Lower lobe of right lung (tissue), 2 donors: ENCODE results near the gene PGBD5. TPM values are rescaled to one million over a fixed set of nuclear protein-coding genes. Genes with fewer than 3 reads are reported as not detected.

Experiments used
- ATAC-seq, 2 donors: fragments of 200-7000 bp; cut with Tn5 transposase; one replicate each; pipeline ENCODE4 v1.9.1; 2020 to 2022; ENCODE audit warnings: mild to moderate bottlenecking in 2 of 2, moderate library complexity in 2 of 2
- DNase-seq: peaks from one replicate; pipeline ENCODE4 v3.0.0-alpha.2; 2020
- H3K27ac ChIP-seq: fragments of 200-600 bp; one replicate; pipeline ENCODE4 v1.8.0; 2022
- H3K27me3 ChIP-seq: fragments of 200-600 bp; one replicate; pipeline ENCODE4 v1.8.0; 2022; ENCODE audit warnings: low read depth
- H3K36me3 ChIP-seq: fragments of 200-600 bp; one replicate; pipeline ENCODE4 v1.8.0; 2022; ENCODE audit warnings: mild to moderate bottlenecking
- H3K4me1 ChIP-seq: fragments of 200-600 bp; one replicate; pipeline ENCODE4 v1.8.0; 2022
- H3K4me3 ChIP-seq: fragments of 200-600 bp; one replicate; pipeline ENCODE4 v1.8.0; 2022; ENCODE audit warnings: mild to moderate bottlenecking
- H3K9me3 ChIP-seq: fragments of 200-600 bp; one replicate; pipeline ENCODE4 v1.8.0; 2022
- CTCF ChIP-seq: fragments of 200-600 bp; IDR thresholded peaks from one replicate; pipeline ENCODE4 v1.8.0; 2022; ENCODE audit warnings: antibody characterized with exemption, mild to moderate bottlenecking
- intact Hi-C: fragments of 100-400 bp; cut with DNase I; formaldehyde crosslinking; loops from one replicate; pipeline ENCODE4 v1.11.0; 2022
- total RNA-seq: library from RNA; stranded (reverse); fragmentation: NEBNext Ultra II Directional; extraction: Animal tissue kit (Norgen Biotek cat#: 25700); gene quantifications from one replicate; pipeline ENCODE4 v1.2.1, GENCODE V29; 2021
- donor health status: DM: no; HTN: yes; CAD: no; lungs with severe emphysema.

The PGBD5 gene
- total RNA-seq, 1 donor from 2014 or later, result 2.3 TPM

- Histone ChIP-seq H3K27ac (no peak overlapping the region), H3K4me1 (peaks cover 12% of the 10 kb centered on the region), H3K9me3 (no peaks in the 10 kb centered on the region), H3K27me3 (peaks cover 39% of the 10 kb centered on the region), H3K36me3 (no peaks in the 10 kb centered on the region), H3K4me3 (no peak overlapping the region)
- ATAC-seq (no peak), DNase-seq (no peak)
- intact Hi-C loops, result no loop called here
- no peak for TF ChIP-seq CTCF
Measured at GRCh38 chr1:230429067-230429735, 3.1 kb upstream of the PGBD5 start.

- Histone ChIP-seq H3K4me3 (no peak overlapping the region), H3K4me1 (peaks cover 12% of the 10 kb centered on the region), H3K27ac (no peak overlapping the region), H3K9me3 (no peaks in the 10 kb centered on the region), H3K27me3 (peaks cover 52% of the 10 kb centered on the region), H3K36me3 (no peaks in the 10 kb centered on the region)
- intact Hi-C loops, result no loop called here
- TF ChIP-seq CTCF, result no peak
- ATAC-seq, result no peak
- no peak for DNase-seq
Measured at GRCh38 chr1:230427981-230428380, 1.8 kb upstream of the PGBD5 start.

GRCh38 chr1:230427094-230427876 lies 1.2 kb upstream of the PGBD5 start:
- no peaks in the 10 kb centered on the region for H3K9me3 ChIP-seq
- no peak overlapping the region for H3K27ac ChIP-seq
- no peaks in the 10 kb centered on the region for H3K36me3 ChIP-seq
- intact Hi-C loops, result no loop called here
- no peak overlapping the region for H3K4me3 ChIP-seq
- H3K27me3 ChIP-seq, result peaks cover 49% of the 10 kb centered on the region
- peaks cover 12% of the 10 kb centered on the region for H3K4me1 ChIP-seq
- DNase-seq (no peak), ATAC-seq (no peak)
- TF ChIP-seq CTCF, result no peak

GRCh38 chr1:230425252-230426091 lies 660 bp downstream of the PGBD5 start:
- intact Hi-C loops, result no loop called here
- peak overlapping the region; percentile 41 for H3K4me3 ChIP-seq
- DNase-seq (peak; percentile 51), ATAC-seq (no peak)
- H3K9me3 ChIP-seq, result no peaks in the 10 kb centered on the region
- no peak overlapping the region for H3K27ac ChIP-seq
- no peak for TF ChIP-seq CTCF
- peaks cover 12% of the 10 kb centered on the region for H3K4me1 ChIP-seq
- H3K27me3 ChIP-seq, result peaks cover 52% of the 10 kb centered on the region
- H3K36me3 ChIP-seq, result no peaks in the 10 kb centered on the region

GRCh38 chr1:230424391-230425251 lies 1.5 kb downstream of the PGBD5 start:
- intact Hi-C loops, result no loop called here
- DNase-seq (no peak), ATAC-seq (no peak)
- Histone ChIP-seq H3K9me3 (no peaks in the 10 kb centered on the region), H3K4me1 (peaks cover 12% of the 10 kb centered on the region), H3K36me3 (no peaks in the 10 kb centered on the region), H3K27ac (no peak overlapping the region), H3K27me3 (peaks cover 52% of the 10 kb centered on the region), H3K4me3 (peak overlapping the region; percentile 41)
- no peak for TF ChIP-seq CTCF
